K562 (cell line): Measurements from ENCODE around the gene ZNF862. TPM values are rescaled to one million over a fixed set of nuclear protein-coding genes. Genes with fewer than 3 reads are reported as not detected.

Experiments used
- ATAC-seq: fragments of 200-7000 bp; cut with Tn5 transposase; 3 replicates; pipeline ENCODE4 v1.9.1; 2020; ENCODE audit warnings: moderate library complexity
- BruUV-seq: library from RNA; stranded (reverse); fragments of 400-500 nt; replicated peaks from 2 replicates; lab custom pipeline; 2021; lab: Mats Ljungman, UMichigan
- CTCF ChIA-PET: fragments of 300-600 bp; formaldehyde crosslinking; extraction: SDS; loops from one replicate; lab custom pipeline; 2021; ENCODE audit warnings: low intra/inter-chr PET ratio; lab: Yijun Ruan, JAX
- POLR2A ChIA-PET: fragments of 300-600, 350-650 bp; sonication (Branson Sonifier 250); formaldehyde crosslinking; extraction: SDS; loops from one replicate; lab custom pipeline; 2021; ENCODE audit warnings: antibody characterized with exemption, inconsistent platforms; lab: Yijun Ruan, JAX
- DNase-seq, 4 experiments: peaks; one replicate each; pipeline versions ENCODE4 v3.0.0 to v3.0.0-alpha.2; 2011 to 2018; ENCODE audit warnings: low spot score in 3 of 4, mixed read lengths in 3 of 4; ENCODE audit errors: extremely low read depth in 1 of 4
- FAIRE-seq: peaks from 2 replicates; lab custom pipeline; 2011; peaks lifted over from hg19 to GRCh38; lab: Jason Lieb, UNC
- H2AFZ ChIP-seq: 2 replicates; pipeline ENCODE4 v1.6.0; 2011; ENCODE audit warnings: low read depth, low read length, control low read depth, inconsistent platforms
- H3K27ac ChIP-seq: fragments of 200-600 bp; 3 replicates; pipeline ENCODE4 v1.8.0; 2011; ENCODE audit warnings: low read depth, mild to moderate bottlenecking, control low read depth, inconsistent platforms, low read length, moderate library complexity, mixed read lengths; ENCODE audit errors: extremely low read depth
- H3K27me3 ChIP-seq, 2 experiments: fragments of 300-600 bp in 1 of 2; 2 replicates in 1 of 2; 3 replicates in 1 of 2; pipeline versions ENCODE4 v1.6.0 to v1.8.0; 2011; ENCODE audit warnings: inconsistent platforms in 2 of 2, low read length in 2 of 2, mild to moderate bottlenecking in 1 of 2, mixed read lengths in 1 of 2, moderate library complexity in 1 of 2; ENCODE audit not compliant: control insufficient read depth in 2 of 2, insufficient read depth in 2 of 2
- H3K36me3 ChIP-seq: fragments of 300-600 bp; 3 replicates; pipeline ENCODE4 v1.8.0; 2011; ENCODE audit warnings: mild to moderate bottlenecking, low read length, inconsistent platforms; ENCODE audit not compliant: control insufficient read depth, insufficient read depth
- H3K4me1 ChIP-seq, 2 experiments: fragments of 200-600 bp in 1 of 2; replicated peaks in 1 of 2; 2 replicates in 1 of 2; 3 replicates in 1 of 2; pipeline versions ENCODE4 v1.5.1 to v1.8.0; 2011; ENCODE audit warnings: inconsistent platforms in 2 of 2, low read length in 2 of 2, mild to moderate bottlenecking in 1 of 2, mixed read lengths in 1 of 2, moderate library complexity in 1 of 2; ENCODE audit not compliant: control insufficient read depth in 2 of 2, insufficient read depth in 2 of 2
- H3K4me2 ChIP-seq: 2 replicates; pipeline ENCODE4 v1.6.1; 2011; ENCODE audit warnings: low read length, control low read depth, inconsistent platforms, mixed read lengths; ENCODE audit not compliant: insufficient read depth
- H3K4me3 ChIP-seq: fragments of 200-600 bp; sonication (generic), shearing (Covaris generic); 2 replicates; pipeline ENCODE4 v1.5.1; 2016; ENCODE audit warnings: control low read depth, inconsistent platforms
- H3K79me2 ChIP-seq: fragments of 200-600 bp; 3 replicates; pipeline ENCODE4 v1.8.0; 2011; ENCODE audit warnings: low read length, inconsistent platforms; ENCODE audit not compliant: control insufficient read depth, insufficient read depth
- H3K9ac ChIP-seq, 2 experiments: 2 replicates each; pipeline versions ENCODE4 v1.6.0 to v1.6.1; 2011; ENCODE audit warnings: low read depth in 2 of 2, low read length in 2 of 2, control low read depth in 1 of 2, inconsistent platforms in 1 of 2, mild to moderate bottlenecking in 1 of 2, mixed read lengths in 1 of 2; ENCODE audit not compliant: insufficient read depth in 1 of 2
- H3K9me1 ChIP-seq: one replicate; pipeline ENCODE4 v1.6.0; 2011; ENCODE audit warnings: inconsistent platforms, mild to moderate bottlenecking, low read length, moderate library complexity; ENCODE audit not compliant: control insufficient read depth, insufficient read depth
- H3K9me3 ChIP-seq: replicated peaks from 2 replicates; pipeline ENCODE4 v1.5.1; 2011; ENCODE audit warnings: low read depth, low read length, inconsistent platforms; ENCODE audit not compliant: control insufficient read depth, insufficient read depth
- H4K20me1 ChIP-seq: replicated peaks from 2 replicates; pipeline ENCODE4 v1.6.1; 2011; ENCODE audit warnings: low read length, inconsistent platforms, mixed read lengths; ENCODE audit not compliant: control insufficient read depth, insufficient read depth
- BHLHE40 ChIP-seq: IDR thresholded peaks from 2 replicates; pipeline ENCODE4 v1.6.1; 2011; ENCODE audit warnings: low read length, improper control_type of control experiment
- CCNT2 ChIP-seq: IDR thresholded peaks from 2 replicates; pipeline ENCODE4 v1.6.1; 2011; ENCODE audit warnings: borderline replicate concordance, low read depth, mild to moderate bottlenecking, moderate library complexity, mixed read lengths, low read length; ENCODE audit not compliant: insufficient read length; ENCODE audit errors: extremely low read depth
- ETV5 ChIP-seq: sonication (generic); formaldehyde crosslinking; IDR thresholded peaks from 2 replicates; pipeline ENCODE4 v1.4.0; 2020; ENCODE audit warnings: low read depth, mild to moderate bottlenecking, missing genetic modification reagents
- FOXK2 ChIP-seq, 2 experiments: fragments of 450-650 bp; IDR thresholded peaks in 1 of 2; conservative IDR thresholded peaks in 1 of 2; 2 replicates each; pipeline ENCODE4 v1.6.1; 2016; ENCODE audit warnings: low read depth in 2 of 2, mild to moderate bottlenecking in 1 of 2
- FOXM1 ChIP-seq, 2 experiments: fragments of 450-650 bp in 1 of 2; sonication (generic) in 1 of 2; formaldehyde crosslinking in 1 of 2; IDR thresholded peaks; 2 replicates each; pipeline versions ENCODE4 v1.6.1 to v1.9.0; 2017 to 2022; ENCODE audit warnings: low read depth in 2 of 2, mild to moderate bottlenecking in 2 of 2, missing genetic modification reagents in 1 of 2, moderate library complexity in 1 of 2
- NR2C1 ChIP-seq, 2 experiments: fragments of 450-650 bp; IDR thresholded peaks; 2 replicates each; pipeline ENCODE4 v1.6.1; 2017; ENCODE audit warnings: mild to moderate bottlenecking in 2 of 2, antibody characterized with exemption in 1 of 2, inconsistent platforms in 1 of 2, missing compliant biosample characterization in 1 of 2, missing genetic modification characterization in 1 of 2
- NR2C2 ChIP-seq, 2 experiments: fragments of 200-800 bp in 1 of 2; sonication (Bioruptor generic) in 1 of 2; sonication (generic) in 1 of 2; formaldehyde crosslinking in 1 of 2; IDR thresholded peaks; 2 replicates each; pipeline versions ENCODE4 v1.6.1 to v1.8.0; 2016 to 2022; ENCODE audit warnings: mild to moderate bottlenecking in 1 of 2, missing compliant biosample characterization in 1 of 2, missing genetic modification characterization in 1 of 2, missing genetic modification reagents in 1 of 2
- TEAD1 ChIP-seq, 2 experiments: fragments of 450-650 bp in 1 of 2; sonication (generic) in 1 of 2; formaldehyde crosslinking; IDR thresholded peaks; 2 replicates each; pipeline versions ENCODE4 v1.4.0 to v1.8.0; 2020 to 2022; ENCODE audit warnings: mild to moderate bottlenecking in 2 of 2, missing genetic modification reagents in 1 of 2
- TRIM24 ChIP-seq, 2 experiments: fragments of 450-650 bp; IDR thresholded peaks; 2 replicates each; pipeline ENCODE4 v1.6.1; 2016
- WGBS: fragments of 100-300 bp; shearing (Covaris generic); methylation state at CpG from one replicate; pipeline ENCODE4 v1.1.6; 2016; ENCODE audit warnings: low coverage, mixed read lengths; ENCODE audit not compliant: insufficient coverage; ENCODE audit errors: missing lambda C conversion rate; 5-methylcytosine and 5-hydroxymethylcytosine counted together
- in situ Hi-C: fragments of 300-500 bp; cut with MboI; formaldehyde crosslinking; loops from 4 replicates; pipeline ENCODE4 v1.15.0; 2018; ENCODE audit warnings: inconsistent platforms, mixed read lengths
- intact Hi-C: fragments of 100-400 bp; cut with micrococcal nuclease; formaldehyde crosslinking; loops from 2 replicates; pipeline ENCODE4 v1.14.2; 2022
- polyA plus RNA-seq, 8 experiments: library from polyadenylated mRNA; depleted of rRNA in 4 of 8; stranded (reverse) in 5 of 8; unstranded in 3 of 8; fragments of >200 nt; fragmentation: Nextera tagmentation in 2 of 8; fragmentation: Illumina TruSeq in 1 of 8; extraction: Ambion mirVana in 2 of 8; extraction: Trizol in 1 of 8; gene quantifications; 2 replicates each; pipeline versions ENCODE4 v1.2.1 to v1.2.3, GENCODE V29; 2011 to 2014; ENCODE audit warnings: inconsistent platforms in 1 of 8, missing spikeins in 1 of 8
- total RNA-seq, 7 experiments: library from RNA; depleted of rRNA in 6 of 7; stranded (reverse); fragments of >200 nt in 6 of 7; fragmentation: Illumina TruSeq in 2 of 7; extraction: Trizol in 2 of 7; gene quantifications; 2 replicates each; pipeline versions ENCODE4 v1.2.1 to v1.2.3, GENCODE V29; 2011 to 2021; ENCODE audit warnings: low replicate concordance in 1 of 7
- TF ChIP-seq, protein P1 (sequence below): sonication (generic); formaldehyde crosslinking; IDR thresholded peaks from 2 replicates; pipeline ENCODE4 v1.9.0; 2022; ENCODE audit warnings: mild to moderate bottlenecking, missing genetic modification reagents
- TF ChIP-seq, protein P2 (sequence below): fragments of 250-450 bp; sonication (Bioruptor Pico); IDR thresholded peaks from 2 replicates; pipeline ENCODE4 v1.8.0; 2021; ENCODE audit warnings: borderline replicate concordance, mild to moderate bottlenecking, moderate library complexity; ENCODE audit not compliant: poor library complexity, severe bottlenecking

The ZNF862 gene
- total and polyA plus RNA-seq, 9 of the 15 experiments (the other 6 are each of a cell fraction or from before 2014, with no cell fraction given) = 1.1 to 3.9 (median 2.6) TPM

DNA sequence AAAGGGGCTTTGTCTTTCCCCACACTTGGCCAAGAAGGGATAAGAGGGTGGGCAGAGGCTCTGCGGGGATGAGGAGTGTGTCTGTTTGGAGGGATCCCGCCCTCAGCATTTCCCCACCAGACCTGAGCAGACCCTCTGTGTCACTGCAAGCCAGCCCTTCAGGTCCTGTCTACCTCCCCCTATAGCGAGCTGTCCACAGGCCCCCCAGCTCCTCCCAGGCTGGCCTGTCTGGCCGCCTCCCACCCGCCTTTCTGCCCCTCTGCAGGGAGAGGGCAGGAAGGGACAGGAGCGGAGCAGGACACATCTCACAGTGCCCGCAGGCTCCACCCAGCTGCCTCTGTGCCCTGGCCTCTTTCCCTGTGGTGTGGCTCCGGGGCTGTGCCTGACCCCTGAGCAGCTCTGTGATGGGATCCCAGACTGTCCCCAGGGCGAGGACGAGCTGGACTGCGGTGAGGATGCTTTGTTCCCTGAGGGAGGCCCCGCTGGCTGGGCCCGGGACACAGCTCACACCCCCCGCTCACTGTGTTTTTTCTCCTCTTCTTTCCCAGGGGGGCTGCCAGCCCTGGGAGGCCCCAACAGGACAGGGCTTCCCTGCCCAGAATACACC, 47.3 kb upstream of the ZNF862 start:
- WGBS = 78% methylated on average over 14 of the region's 14 CpGs

DNA sequence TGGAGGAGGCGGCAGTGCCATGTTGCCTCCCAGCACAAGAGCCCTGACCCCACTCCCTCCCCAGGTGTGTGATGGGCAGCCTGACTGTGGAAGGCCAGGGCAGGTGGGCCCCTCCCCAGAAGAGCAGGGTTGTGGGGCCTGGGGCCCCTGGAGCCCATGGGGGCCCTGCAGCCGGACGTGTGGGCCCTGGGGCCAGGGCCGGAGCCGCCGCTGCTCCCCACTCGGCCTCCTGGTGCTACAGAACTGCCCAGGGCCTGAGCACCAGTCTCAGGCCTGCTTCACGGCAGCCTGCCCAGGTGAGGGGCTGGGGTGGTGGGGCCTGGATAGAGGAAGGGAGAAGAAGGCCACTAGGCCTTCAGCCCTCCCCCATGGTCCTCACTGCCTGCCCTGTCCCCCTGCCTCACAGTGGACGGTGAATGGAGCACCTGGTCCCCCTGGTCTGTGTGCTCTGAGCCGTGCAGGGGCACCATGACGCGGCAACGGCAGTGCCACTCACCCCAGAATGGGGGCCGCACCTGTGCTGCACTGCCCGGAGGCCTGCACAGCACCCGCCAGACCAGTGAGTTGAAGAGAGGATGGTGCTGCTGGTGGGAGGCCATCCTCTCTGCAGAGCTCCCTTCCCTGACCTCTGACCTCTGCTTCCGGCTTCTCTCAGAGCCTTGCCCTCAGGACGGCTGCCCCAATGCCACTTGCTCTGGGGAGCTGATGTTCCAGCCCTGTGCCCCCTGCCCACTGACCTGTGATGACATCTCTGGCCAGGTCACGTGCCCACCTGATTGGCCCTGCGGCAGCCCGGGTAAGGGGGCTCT, 46.6 kb upstream of the ZNF862 start:
- no peaks in the 10 kb centered on the region for H3K79me2 ChIP-seq
- H4K20me1 ChIP-seq = no peaks in the 10 kb centered on the region; the same call in 1 of the 2 replicates
- no peak overlapping the region for H3K27ac ChIP-seq
- BruUV-seq = no TSS peak
- no peaks in the 10 kb centered on the region for H3K9me1 ChIP-seq
- 61% methylated on average over 19 of the region's 21 CpGs for WGBS
- H3K36me3 ChIP-seq = no peaks in the 10 kb centered on the region
- no peak for FAIRE-seq
- no peak overlapping the region for H3K9ac ChIP-seq
- H3K9me3 ChIP-seq = no peaks in the 10 kb centered on the region
- DNase-seq = no peak
- ChIA-PET POLR2A (interaction anchor here (0.5 kb wide), 1 partner anchor 68 kb away, joined by 3 read pairs; no protein-coding TSS in a partner anchor), CTCF (no interaction called here)
- no peak overlapping the region for H3K4me2 ChIP-seq
- peaks cover 12 to 79% of the 10 kb centered on the region in 2 experiments; a peak in 4 of 5 replicates for H3K27me3 ChIP-seq
- intact Hi-C loops (no loop called here), in situ Hi-C loops (no loop called here)
- no peak overlapping the region for H3K4me3 ChIP-seq
- no peak for ATAC-seq
- H3K4me1 ChIP-seq = peaks cover 4 to 75% of the 10 kb centered on the region in 2 experiments; a peak in 4 of 5 replicates
- no peak overlapping the region for H2AFZ ChIP-seq
- TF ChIP-seq, protein P1, sequence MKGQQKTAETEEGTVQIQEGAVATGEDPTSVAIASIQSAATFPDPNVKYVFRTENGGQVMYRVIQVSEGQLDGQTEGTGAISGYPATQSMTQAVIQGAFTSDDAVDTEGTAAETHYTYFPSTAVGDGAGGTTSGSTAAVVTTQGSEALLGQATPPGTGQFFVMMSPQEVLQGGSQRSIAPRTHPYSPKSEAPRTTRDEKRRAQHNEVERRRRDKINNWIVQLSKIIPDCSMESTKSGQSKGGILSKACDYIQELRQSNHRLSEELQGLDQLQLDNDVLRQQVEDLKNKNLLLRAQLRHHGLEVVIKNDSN (CRISPR knock-in tag) = peak; percentile 57
- no peak for TF ChIP-seq FOXK2 (conservative IDR thresholded peaks at IDR 0.05 in 1 of 2, IDR thresholded peaks at IDR 0.05 in 1 of 2; ENCODE audit: low read depth in 2 of 2)
- TF ChIP-seq, protein P2, sequence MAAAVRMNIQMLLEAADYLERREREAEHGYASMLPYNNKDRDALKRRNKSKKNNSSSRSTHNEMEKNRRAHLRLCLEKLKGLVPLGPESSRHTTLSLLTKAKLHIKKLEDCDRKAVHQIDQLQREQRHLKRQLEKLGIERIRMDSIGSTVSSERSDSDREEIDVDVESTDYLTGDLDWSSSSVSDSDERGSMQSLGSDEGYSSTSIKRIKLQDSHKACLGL (CRISPR knock-in tag) = no peak
- TF ChIP-seq TRIM24 (IDR thresholded peaks at IDR 0.05) = no peak
- no peak for TF ChIP-seq FOXM1 (IDR thresholded peaks at IDR 0.05; ENCODE audit: low read depth)
- TF ChIP-seq FOXM1 (CRISPR knock-in tag; IDR thresholded peaks at IDR 0.05; ENCODE audit: low read depth) = 0 out of 2 replicates have a peak, but pooled peaks have one; percentile 28
- TF ChIP-seq BHLHE40 = 0 out of 2 replicates have a peak, but pooled peaks have one; percentile 26
- TF ChIP-seq ETV5 (CRISPR knock-in tag) = no peak
- peak; percentile 62; the same call in 1 of the 2 replicates for TF ChIP-seq NR2C1 (IDR thresholded peaks at IDR 0.05)
- peak; percentile 78 for TF ChIP-seq NR2C1 (tag; IDR thresholded peaks at IDR 0.05)
- TF ChIP-seq NR2C2 (CRISPR knock-in tag; IDR thresholded peaks at IDR 0.05) = peak; percentile 81
- TF ChIP-seq NR2C2 (tag; IDR thresholded peaks at IDR 0.05) = peak; percentile 51

More for the DNA sequence above, 47.3 kb upstream of the ZNF862 start:
- TF ChIP-seq CCNT2 (no peak), TEAD1 (CRISPR knock-in tag; IDR thresholded peaks at IDR 0.05) (peak in 1 of 2 experiments; percentile 6; a peak in 1 of 4 replicates)
- H3K27me3 ChIP-seq = peaks cover 12 to 72% of the 10 kb centered on the region in 2 experiments; a peak in 4 of 5 replicates
- H2AFZ ChIP-seq = no peak overlapping the region
- intact Hi-C loops (no loop called here), in situ Hi-C loops (no loop called here)
- POLR2A ChIA-PET = no interaction called here
- no peaks in the 10 kb centered on the region for H3K36me3 ChIP-seq
- peak overlapping the region in 1 of 2 experiments; percentile 29; a peak in 1 of 4 replicates for H3K9ac ChIP-seq
- H3K4me3 ChIP-seq = no peak overlapping the region
- no peaks in the 10 kb centered on the region for H3K9me1 ChIP-seq
- ATAC-seq (no peak), FAIRE-seq (no peak), DNase-seq (no peak)
- BruUV-seq = no TSS peak
- H3K79me2 ChIP-seq = no peaks in the 10 kb centered on the region
- peaks cover 3% of the 10 kb centered on the region; the same call in 1 of the 2 replicates for H4K20me1 ChIP-seq
- H3K9me3 ChIP-seq = no peaks in the 10 kb centered on the region
- CTCF ChIA-PET = interaction anchor here (1.2 to 2.1 kb wide), 2 partner anchors 121 to 128 kb away, joined by 4 to 13 read pairs; no protein-coding TSS in a partner anchor
- H3K27ac ChIP-seq = no peak overlapping the region
- peaks cover 4 to 74% of the 10 kb centered on the region in 2 experiments; a peak in 4 of 5 replicates for H3K4me1 ChIP-seq
- no peak overlapping the region for H3K4me2 ChIP-seq
